GM21367 (cell line): Measurements from ENCODE around the gene ARHGEF17.

Experiments used
- ATAC-seq: cut with Tn5 transposase; IDR thresholded peaks from one replicate; pipeline ENCODE4 v1.9.1; 2021; ENCODE audit not compliant: unreplicated experiment

Gene ARHGEF17

GRCh38 chr11:73327812-73328364, 19.8 kb downstream of the ARHGEF17 start:
- ATAC-seq: no peak

- ATAC-seq: no peak
These were observed 22.6 kb downstream of the ARHGEF17 start for GRCh38 chr11:73330569-73331093.

- no peak for ATAC-seq
These were observed 23.3 kb downstream of the ARHGEF17 start for GRCh38 chr11:73331138-73331916.

- ATAC-seq: no peak
These were observed 25.1 kb downstream of the ARHGEF17 start for GRCh38 chr11:73333173-73333572.

DNA sequence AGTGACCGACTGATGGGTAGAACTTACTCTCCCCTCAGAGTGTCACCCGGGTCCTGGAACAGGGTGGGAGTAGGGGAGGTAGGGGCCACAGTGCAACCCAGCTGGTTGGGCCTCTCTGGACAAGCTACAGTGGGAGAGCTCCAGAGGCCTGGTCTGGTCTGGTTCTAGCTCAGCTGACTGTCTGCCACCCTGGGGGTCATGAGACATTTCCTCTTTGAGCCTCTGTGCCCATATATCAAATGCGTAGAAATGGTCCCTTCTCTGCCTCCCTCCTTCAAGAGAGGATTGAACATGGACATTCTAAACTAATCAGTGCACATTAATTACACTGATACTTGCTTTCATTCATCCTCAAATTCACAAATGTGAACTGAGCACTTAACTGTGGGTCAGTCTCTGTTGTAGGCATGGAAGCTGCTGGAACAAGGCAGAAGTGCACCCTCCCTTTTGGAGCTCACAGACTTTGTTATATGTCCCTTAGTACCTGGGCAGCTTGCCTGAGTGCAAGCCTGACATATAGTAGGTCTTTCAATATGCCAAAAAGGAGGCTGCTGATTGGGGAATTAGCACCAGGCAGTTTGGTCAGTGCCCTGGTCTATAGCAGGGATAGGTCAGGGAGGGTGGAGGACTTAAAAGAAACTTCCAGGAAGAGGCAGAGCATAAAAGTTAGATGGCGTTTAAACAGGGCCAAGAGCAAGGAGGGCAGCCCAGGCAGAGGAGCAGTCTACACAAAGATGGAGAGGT, 25.7 kb downstream of the ARHGEF17 start:
- ATAC-seq: no peak

GRCh38 chr11:73334384-73335203, 26.5 kb downstream of the ARHGEF17 start:
- no peak for ATAC-seq

- ATAC-seq: no peak
These were observed 27.3 kb downstream of the ARHGEF17 start for GRCh38 chr11:73335204-73335923.

- no peak for ATAC-seq
These were observed 29.8 kb downstream of the ARHGEF17 start for GRCh38 chr11:73337846-73338245.

- ATAC-seq: no peak
These were observed 30.2 kb downstream of the ARHGEF17 start for GRCh38 chr11:73338279-73338678.

- ATAC-seq: no peak
These were observed 32.1 kb downstream of the ARHGEF17 start for GRCh38 chr11:73340164-73340563.

DNA sequence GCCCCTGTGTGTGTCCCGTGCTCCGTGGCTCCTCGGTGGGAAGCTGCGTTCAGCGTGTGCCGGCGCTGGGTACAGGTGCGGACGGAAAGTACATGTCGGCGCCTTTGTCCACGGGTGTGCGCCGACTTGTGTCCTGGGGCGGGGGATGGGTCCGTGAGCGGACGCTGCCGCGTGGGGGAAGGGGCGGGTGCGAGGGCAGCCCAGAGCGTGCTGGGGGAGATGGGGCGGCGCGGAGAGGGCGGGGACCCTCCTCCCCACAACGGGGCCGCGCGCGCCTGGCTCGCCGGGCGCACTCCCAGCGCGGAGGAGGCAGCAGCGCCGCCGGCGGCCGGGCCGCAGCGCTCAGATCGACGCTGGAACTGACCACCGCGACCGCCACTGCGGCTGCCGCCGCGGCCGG, 34.6 kb downstream of the ARHGEF17 start:
- ATAC-seq: no peak

- no peak for ATAC-seq
These were observed 35.2 kb downstream of the ARHGEF17 start for GRCh38 chr11:73343076-73343873.

- no peak for ATAC-seq
These were observed 36.1 kb downstream of the ARHGEF17 start for GRCh38 chr11:73344191-73344607.

DNA sequence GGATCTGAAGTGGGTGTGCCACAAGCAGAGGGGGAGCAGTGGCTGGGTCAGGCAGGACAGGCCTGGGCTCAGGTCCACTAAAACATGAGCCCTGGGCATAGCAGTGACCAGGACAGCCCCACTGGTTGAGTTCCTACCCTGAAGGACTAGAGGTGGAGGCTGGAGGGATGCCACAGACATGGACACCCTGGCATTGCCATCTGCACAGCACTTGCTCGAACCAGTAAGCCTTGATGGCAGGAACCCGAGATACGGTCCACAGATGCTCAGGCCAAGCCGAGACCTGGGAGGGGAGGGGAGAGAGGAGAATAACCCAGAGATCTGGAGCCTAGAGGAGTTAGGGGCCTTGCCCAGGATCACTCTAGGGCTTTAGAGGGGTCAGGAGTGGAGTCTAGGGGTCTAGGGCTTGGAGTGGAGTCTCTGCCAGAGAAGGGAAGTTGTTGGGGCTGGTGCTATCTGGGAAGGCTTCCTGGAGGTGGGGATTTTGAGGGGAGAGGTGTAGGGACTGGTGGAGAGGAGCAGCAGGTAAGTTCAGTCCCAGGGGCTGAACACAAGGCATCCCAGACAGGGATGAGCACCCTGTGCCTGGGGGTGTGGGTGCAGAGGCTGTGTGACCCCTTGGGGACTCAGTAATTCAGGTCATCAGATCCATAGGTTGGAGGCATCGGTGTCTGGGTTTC, 37.5 kb downstream of the ARHGEF17 start:
- ATAC-seq: no peak

DNA sequence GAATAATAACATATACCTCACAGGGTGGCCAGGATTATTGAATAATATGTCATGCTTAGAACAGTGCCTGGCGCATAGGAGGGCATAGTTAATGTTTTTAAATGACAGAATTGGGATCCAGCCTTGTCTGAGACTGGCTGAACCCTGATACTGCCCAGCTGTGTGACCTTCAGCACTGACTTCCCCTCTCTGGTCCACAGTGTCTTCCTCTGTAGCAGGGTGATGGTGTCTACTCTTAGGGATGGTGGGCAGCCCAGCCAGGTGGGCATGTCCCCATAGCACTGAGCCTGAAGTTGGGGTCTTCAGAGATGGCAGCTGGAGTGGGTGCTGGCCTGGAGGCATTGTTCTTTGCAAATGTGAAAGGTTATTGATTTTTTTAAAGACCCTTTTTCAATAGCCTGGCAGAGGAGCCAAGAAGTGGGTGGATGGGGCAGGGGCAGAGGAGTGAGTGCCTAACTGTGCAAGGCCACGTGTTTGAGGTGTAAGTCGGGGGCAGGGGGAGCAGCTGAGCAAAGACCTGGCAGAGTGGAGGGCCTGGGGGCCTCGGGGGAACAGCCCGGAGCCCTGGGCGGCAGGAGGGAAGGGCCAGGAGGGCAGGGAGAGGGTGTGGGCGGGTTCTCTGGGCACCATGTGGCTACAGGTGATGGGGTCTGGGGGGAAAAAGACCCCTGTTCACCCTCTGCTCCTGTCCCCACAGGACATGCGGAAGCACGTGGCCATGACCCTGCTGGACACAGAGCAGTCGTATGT, 38.3 kb downstream of the ARHGEF17 start:
- ATAC-seq: no peak

- ATAC-seq: no peak
These were observed 39.0 kb downstream of the ARHGEF17 start for GRCh38 chr11:73347067-73347466.

- no peak for ATAC-seq
These were observed 40.8 kb downstream of the ARHGEF17 start for GRCh38 chr11:73348838-73349237.

GRCh38 chr11:73349633-73350032, 41.6 kb downstream of the ARHGEF17 start:
- no peak for ATAC-seq
